ENCODE measurements around the gene FMNL2.

DNA sequence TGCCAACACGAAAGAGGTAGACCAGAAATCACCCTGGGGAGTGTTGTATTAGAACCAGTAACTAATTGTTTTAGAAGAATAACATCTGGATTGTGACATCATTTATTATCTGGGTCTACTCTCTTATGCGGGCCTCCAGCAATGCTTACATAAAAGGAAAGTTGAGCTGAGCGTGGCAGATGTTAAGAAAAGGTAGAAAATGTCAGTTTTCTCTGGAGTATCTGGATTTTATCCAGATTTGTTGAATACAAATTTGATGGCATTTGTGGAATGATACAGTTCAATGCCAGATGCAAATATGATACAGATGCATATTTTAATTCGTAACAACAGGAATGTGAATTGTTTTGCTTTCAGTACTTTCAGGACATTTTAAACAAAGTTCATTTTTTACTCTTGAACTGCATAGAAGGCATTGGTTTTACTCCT, 292.0 kb downstream of the FMNL2 start:
- TF ChIP-seq POLR2A (IDR thresholded peaks at IDR 0.05; ENCODE audit: low read length) (no peak), GATA1 (IDR thresholded peaks at IDR 0.05; ENCODE audit: low read depth, low read length) (no peak)

Measured in erythroblast (primary cell).